K562 (cell line): ENCODE results near the gene UBE2D3. TPM values are rescaled to one million over a fixed set of nuclear protein-coding genes. Genes with fewer than 3 reads are reported as not detected.

Experiments
- DIDO1 ChIP-seq: fragments of 450-650 bp; IDR thresholded peaks from 2 replicates; pipeline ENCODE4 v1.6.1; 2016; ENCODE audit warnings: low read depth, missing biosample characterization, missing genetic modification characterization
- DPF2 ChIP-seq: fragments of 450-650 bp; IDR thresholded peaks from 2 replicates; pipeline ENCODE4 v1.6.1; 2016
- HDAC1 ChIP-seq, 2 experiments: fragments of 450-650 bp; IDR thresholded peaks; 2 replicates each; pipeline ENCODE4 v1.6.1; 2016 to 2017; ENCODE audit warnings: inconsistent platforms in 1 of 2, mild to moderate bottlenecking in 1 of 2, moderate library complexity in 1 of 2
- HEY1 ChIP-seq: fragments of 250-450 bp; sonication (Bioruptor Pico); IDR thresholded peaks from 2 replicates; pipeline ENCODE4 v1.5.0; 2020; ENCODE audit warnings: mild to moderate bottlenecking, moderate library complexity, borderline replicate concordance
- ILF3 ChIP-seq: fragments of 450-650 bp; IDR thresholded peaks from 2 replicates; pipeline ENCODE4 v1.6.1; 2018; ENCODE audit warnings: antibody characterized with exemption, mild to moderate bottlenecking, moderate library complexity, borderline replicate concordance
- MAFF ChIP-seq: IDR thresholded peaks from 2 replicates; pipeline ENCODE4 v1.6.1; 2012; ENCODE audit warnings: low read length, improper control_type of control experiment
- MAFK ChIP-seq: IDR thresholded peaks from 2 replicates; pipeline ENCODE4 v1.6.1; 2011; ENCODE audit warnings: low read length, improper control_type of control experiment
- NELFE ChIP-seq: IDR thresholded peaks from 2 replicates; pipeline ENCODE4 v1.6.1; 2011; ENCODE audit warnings: mild to moderate bottlenecking; ENCODE audit not compliant: insufficient read depth, insufficient read length
- OTX1 ChIP-seq: fragments of 450-650 bp; formaldehyde crosslinking; IDR thresholded peaks from 2 replicates; pipeline ENCODE4 v1.4.0; 2022; ENCODE audit warnings: mild to moderate bottlenecking
- PTBP1 ChIP-seq: fragments of 200-400 bp; formaldehyde crosslinking; IDR thresholded peaks from 2 replicates; pipeline ENCODE4 v1.6.1; 2017; ENCODE audit warnings: low read depth, low read length
- SP2 ChIP-seq: IDR thresholded peaks from 2 replicates; pipeline ENCODE4 v1.6.1; 2011; ENCODE audit warnings: mild to moderate bottlenecking, low read depth, low read length, moderate library complexity; ENCODE audit not compliant: poor library complexity, severe bottlenecking; ENCODE audit errors: extremely low read depth
- SREBF1 ChIP-seq: fragments of 150-350 bp; IDR thresholded peaks from 2 replicates; pipeline ENCODE4 v1.6.1; 2014; ENCODE audit warnings: antibody characterized with exemption, low read depth, low read length, borderline replicate concordance
- SRSF1 ChIP-seq: fragments of 200-400 bp; formaldehyde crosslinking; IDR thresholded peaks from 2 replicates; pipeline ENCODE4 v1.6.1; 2017; ENCODE audit warnings: mild to moderate bottlenecking, low read depth, low read length, moderate library complexity
- TAL1 ChIP-seq: fragments of 450-650 bp; IDR thresholded peaks from 2 replicates; pipeline ENCODE4 v1.6.1; 2016; ENCODE audit warnings: mild to moderate bottlenecking
- TGIF2 ChIP-seq: sonication (generic); formaldehyde crosslinking; IDR thresholded peaks from 2 replicates; pipeline ENCODE4 v1.8.1; 2022; ENCODE audit warnings: mild to moderate bottlenecking, missing genetic modification reagents, moderate library complexity
- XRCC3 ChIP-seq: fragments of 450-650 bp; IDR thresholded peaks from 2 replicates; pipeline ENCODE4 v1.6.1; 2017; ENCODE audit warnings: mild to moderate bottlenecking, moderate library complexity
- ZNF324 ChIP-seq: fragments of 250-450 bp; sonication (Bioruptor Pico); IDR thresholded peaks from 2 replicates; pipeline ENCODE4 v1.4.0; 2020; ENCODE audit warnings: mild to moderate bottlenecking
- ZNF695 ChIP-seq: fragments of 450-650 bp; formaldehyde crosslinking; IDR thresholded peaks from 2 replicates; pipeline ENCODE4 v1.4.0; 2020; ENCODE audit warnings: mild to moderate bottlenecking, moderate library complexity
- ZNF696 ChIP-seq: fragments of 250-450 bp; sonication (Bioruptor Pico); conservative IDR thresholded peaks from 2 replicates; pipeline ENCODE4 v1.4.0; 2020; ENCODE audit warnings: mild to moderate bottlenecking, moderate library complexity
- polyA plus RNA-seq, 8 experiments: library from polyadenylated mRNA; depleted of rRNA in 4 of 8; stranded (reverse) in 5 of 8; unstranded in 3 of 8; fragments of >200 nt; fragmentation: Nextera tagmentation in 2 of 8; fragmentation: Illumina TruSeq in 1 of 8; extraction: Ambion mirVana in 2 of 8; extraction: Trizol in 1 of 8; gene quantifications; 2 replicates each; pipeline versions ENCODE4 v1.2.1 to v1.2.3, GENCODE V29; 2011 to 2014; ENCODE audit warnings: inconsistent platforms in 1 of 8, missing spikeins in 1 of 8
- total RNA-seq, 7 experiments: library from RNA; depleted of rRNA in 6 of 7; stranded (reverse); fragments of >200 nt in 6 of 7; fragmentation: Illumina TruSeq in 2 of 7; extraction: Trizol in 2 of 7; gene quantifications; 2 replicates each; pipeline versions ENCODE4 v1.2.1 to v1.2.3, GENCODE V29; 2011 to 2021; ENCODE audit warnings: low replicate concordance in 1 of 7
- TF ChIP-seq, protein P1 (sequence below): fragments of 450-650 bp; formaldehyde crosslinking; IDR thresholded peaks from 2 replicates; pipeline ENCODE4 v1.4.0; 2020; ENCODE audit warnings: mild to moderate bottlenecking
- TF ChIP-seq, protein P2 (sequence below): fragments of 450-650 bp; IDR thresholded peaks from 2 replicates; pipeline ENCODE4 v1.7.0; 2016; ENCODE audit warnings: borderline replicate concordance
- TF ChIP-seq, protein P3 (sequence below): sonication (generic); formaldehyde crosslinking; IDR thresholded peaks from 2 replicates; pipeline ENCODE4 v1.9.0; 2022; ENCODE audit warnings: mild to moderate bottlenecking, missing genetic modification reagents
- TF ChIP-seq, protein P4 (sequence below): sonication (generic); formaldehyde crosslinking; IDR thresholded peaks from 2 replicates; pipeline ENCODE4 v1.8.0; 2022; ENCODE audit warnings: missing genetic modification reagents, mild to moderate bottlenecking, borderline replicate concordance

The UBE2D3 gene
- total and polyA plus RNA-seq, 9 of the 15 experiments (the other 6 are each of a cell fraction or from before 2014, with no cell fraction given) = 191 to 618 (median 292) TPM

DNA sequence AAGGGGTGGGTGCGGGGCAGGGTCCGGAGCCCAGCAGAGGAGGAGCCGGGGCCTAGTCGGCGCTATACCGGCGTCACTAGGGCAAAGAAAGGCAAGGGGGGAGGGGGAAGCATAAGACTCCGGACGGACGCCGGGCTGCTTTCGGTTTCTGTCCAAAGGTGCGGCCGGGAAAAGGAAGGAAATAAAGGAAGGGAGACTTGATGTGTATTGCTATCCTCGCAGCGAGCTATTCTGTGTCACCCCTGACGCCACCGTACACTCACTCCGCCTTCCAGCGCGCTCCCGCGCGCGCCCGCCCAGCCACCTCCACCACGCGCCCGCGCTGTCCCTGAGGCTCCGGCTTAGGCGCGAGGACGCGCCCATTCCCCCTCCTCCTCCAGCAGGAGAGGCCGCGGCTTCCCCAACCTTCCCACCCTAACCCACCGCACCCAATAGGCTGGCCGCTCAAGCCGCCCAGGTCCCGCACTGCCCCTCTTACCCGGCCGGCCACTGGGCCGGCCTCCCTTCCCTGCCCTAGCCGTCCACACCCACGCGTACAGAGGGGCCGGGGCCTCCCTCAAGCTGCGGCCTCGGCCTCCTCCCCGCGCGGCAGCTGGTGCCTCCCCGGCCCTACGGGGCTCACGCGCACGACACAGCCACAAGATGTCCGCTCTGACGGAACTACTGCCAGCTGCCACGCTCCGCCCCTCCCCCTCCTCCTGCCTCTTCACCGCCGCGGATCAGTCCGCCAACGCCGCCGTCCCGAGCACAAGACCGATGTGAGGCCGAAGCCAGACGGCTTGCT is at the start of gene UBE2D3 (continued):
- TF ChIP-seq HEY1 (CRISPR knock-in tag) (no peak), DIDO1 (tag) (peak; percentile 50; the same call in 1 of the 2 replicates), ZNF324 (CRISPR knock-in tag) (no peak), SP2 (no peak), PTBP1 (peak; percentile 69; the same call in 1 of the 2 replicates), MAFK (no peak; the same call in 1 of the 2 replicates), TGIF2 (0 out of 2 replicates have a peak, but pooled peaks have one; percentile 56), HDAC1 (IDR thresholded peaks at IDR 0.05) (peak in 1 of 2 experiments; percentile 84; a peak in 2 of 4 replicates), XRCC3 (no peak), MAFF (no peak), ZNF696 (no peak), TAL1 (no peak; the same call in 1 of the 2 replicates), ILF3 (no peak), OTX1 (peak; percentile 32; the same call in 1 of the 2 replicates), NELFE (no peak), SREBF1 (no peak), SRSF1 (no peak), DPF2 (peak; percentile 52), ZNF695 (no peak)
- TF ChIP-seq, protein P1, sequence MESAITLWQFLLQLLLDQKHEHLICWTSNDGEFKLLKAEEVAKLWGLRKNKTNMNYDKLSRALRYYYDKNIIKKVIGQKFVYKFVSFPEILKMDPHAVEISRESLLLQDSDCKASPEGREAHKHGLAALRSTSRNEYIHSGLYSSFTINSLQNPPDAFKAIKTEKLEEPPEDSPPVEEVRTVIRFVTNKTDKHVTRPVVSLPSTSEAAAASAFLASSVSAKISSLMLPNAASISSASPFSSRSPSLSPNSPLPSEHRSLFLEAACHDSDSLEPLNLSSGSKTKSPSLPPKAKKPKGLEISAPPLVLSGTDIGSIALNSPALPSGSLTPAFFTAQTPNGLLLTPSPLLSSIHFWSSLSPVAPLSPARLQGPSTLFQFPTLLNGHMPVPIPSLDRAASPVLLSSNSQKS (CRISPR knock-in tag) = no peak
- TF ChIP-seq, protein P2, sequence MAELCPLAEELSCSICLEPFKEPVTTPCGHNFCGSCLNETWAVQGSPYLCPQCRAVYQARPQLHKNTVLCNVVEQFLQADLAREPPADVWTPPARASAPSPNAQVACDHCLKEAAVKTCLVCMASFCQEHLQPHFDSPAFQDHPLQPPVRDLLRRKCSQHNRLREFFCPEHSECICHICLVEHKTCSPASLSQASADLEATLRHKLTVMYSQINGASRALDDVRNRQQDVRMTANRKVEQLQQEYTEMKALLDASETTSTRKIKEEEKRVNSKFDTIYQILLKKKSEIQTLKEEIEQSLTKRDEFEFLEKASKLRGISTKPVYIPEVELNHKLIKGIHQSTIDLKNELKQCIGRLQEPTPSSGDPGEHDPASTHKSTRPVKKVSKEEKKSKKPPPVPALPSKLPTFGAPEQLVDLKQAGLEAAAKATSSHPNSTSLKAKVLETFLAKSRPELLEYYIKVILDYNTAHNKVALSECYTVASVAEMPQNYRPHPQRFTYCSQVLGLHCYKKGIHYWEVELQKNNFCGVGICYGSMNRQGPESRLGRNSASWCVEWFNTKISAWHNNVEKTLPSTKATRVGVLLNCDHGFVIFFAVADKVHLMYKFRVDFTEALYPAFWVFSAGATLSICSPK = no peak
- TF ChIP-seq, protein P3, sequence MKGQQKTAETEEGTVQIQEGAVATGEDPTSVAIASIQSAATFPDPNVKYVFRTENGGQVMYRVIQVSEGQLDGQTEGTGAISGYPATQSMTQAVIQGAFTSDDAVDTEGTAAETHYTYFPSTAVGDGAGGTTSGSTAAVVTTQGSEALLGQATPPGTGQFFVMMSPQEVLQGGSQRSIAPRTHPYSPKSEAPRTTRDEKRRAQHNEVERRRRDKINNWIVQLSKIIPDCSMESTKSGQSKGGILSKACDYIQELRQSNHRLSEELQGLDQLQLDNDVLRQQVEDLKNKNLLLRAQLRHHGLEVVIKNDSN (CRISPR knock-in tag) = 0 out of 2 replicates have a peak, but pooled peaks have one; percentile 59
- TF ChIP-seq, protein P4, sequence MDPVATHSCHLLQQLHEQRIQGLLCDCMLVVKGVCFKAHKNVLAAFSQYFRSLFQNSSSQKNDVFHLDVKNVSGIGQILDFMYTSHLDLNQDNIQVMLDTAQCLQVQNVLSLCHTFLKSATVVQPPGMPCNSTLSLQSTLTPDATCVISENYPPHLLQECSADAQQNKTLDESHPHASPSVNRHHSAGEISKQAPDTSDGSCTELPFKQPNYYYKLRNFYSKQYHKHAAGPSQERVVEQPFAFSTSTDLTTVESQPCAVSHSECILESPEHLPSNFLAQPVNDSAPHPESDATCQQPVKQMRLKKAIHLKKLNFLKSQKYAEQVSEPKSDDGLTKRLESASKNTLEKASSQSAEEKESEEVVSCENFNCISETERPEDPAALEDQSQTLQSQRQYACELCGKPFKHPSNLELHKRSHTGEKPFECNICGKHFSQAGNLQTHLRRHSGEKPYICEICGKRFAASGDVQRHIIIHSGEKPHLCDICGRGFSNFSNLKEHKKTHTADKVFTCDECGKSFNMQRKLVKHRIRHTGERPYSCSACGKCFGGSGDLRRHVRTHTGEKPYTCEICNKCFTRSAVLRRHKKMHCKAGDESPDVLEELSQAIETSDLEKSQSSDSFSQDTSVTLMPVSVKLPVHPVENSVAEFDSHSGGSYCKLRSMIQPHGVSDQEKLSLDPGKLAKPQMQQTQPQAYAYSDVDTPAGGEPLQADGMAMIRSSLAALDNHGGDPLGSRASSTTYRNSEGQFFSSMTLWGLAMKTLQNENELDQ (CRISPR knock-in tag) = 0 out of 2 replicates have a peak, but pooled peaks have one; percentile 79
